Measurements from ENCODE around the gene MAK.
"Not testable (repeated sequence)": the region's sequence is repeated elsewhere in the genome, so short reads cannot be mapped to it uniquely, and the experiment has no call there.

The MAK gene

GRCh38 chr6:10854922-10855632, 16.7 kb upstream of the MAK start:
- no peak for DNase-seq (ENCODE audit: low read depth, low spot score)

DNA sequence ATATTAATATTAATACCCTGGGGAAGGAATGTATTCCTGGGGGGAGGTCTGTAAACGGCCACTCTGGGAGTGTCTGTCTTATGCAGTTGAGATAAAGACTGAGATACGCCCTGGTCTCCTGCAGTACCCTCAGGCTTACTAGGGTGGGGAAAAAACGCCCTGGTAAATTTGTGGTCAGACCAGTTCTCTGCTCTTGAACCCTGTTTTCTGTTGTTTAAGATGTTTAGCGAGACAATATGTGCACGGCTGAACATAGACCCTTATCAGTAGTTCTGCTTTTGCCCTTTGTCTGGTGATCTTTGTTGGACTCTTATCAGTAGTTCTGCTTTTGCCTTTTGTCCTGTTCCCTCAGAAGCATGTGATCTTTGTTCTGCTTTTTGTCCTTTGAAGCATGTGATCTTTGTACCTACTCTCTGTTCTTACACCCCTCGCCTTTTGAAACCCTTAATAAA, 15.5 kb upstream of the MAK start:
- DNase-seq (ENCODE audit: low read depth, low spot score): not testable (repeated sequence)

- DNase-seq (ENCODE audit: low read depth, low spot score): no peak
Measured at GRCh38 chr6:10852361-10852960, 14.1 kb upstream of the MAK start.

- DNase-seq (ENCODE audit: low read depth, low spot score): no peak
Measured at GRCh38 chr6:10850728-10851127, 12.4 kb upstream of the MAK start.

DNA sequence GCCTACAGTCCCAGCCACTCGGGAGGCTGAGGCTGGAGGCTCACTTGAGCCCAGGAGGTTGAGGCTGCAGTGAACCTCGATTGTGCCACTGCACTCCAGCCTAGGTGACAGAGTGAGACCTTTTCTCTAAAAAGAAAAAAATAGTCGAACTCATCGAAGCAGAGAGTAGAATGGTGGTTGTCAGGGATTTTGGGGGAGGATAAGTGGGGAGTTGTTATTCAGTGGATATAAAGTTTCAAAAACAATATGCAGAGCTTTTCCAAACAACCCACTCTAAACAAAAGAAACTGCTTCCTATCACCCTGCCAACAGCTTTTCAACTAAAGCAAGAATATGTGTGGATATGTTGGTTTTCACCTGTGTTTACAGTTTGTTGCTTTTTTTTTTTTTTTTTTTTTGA, 11.6 kb upstream of the MAK start:
- DNase-seq (ENCODE audit: low read depth, low spot score): no peak

DNA sequence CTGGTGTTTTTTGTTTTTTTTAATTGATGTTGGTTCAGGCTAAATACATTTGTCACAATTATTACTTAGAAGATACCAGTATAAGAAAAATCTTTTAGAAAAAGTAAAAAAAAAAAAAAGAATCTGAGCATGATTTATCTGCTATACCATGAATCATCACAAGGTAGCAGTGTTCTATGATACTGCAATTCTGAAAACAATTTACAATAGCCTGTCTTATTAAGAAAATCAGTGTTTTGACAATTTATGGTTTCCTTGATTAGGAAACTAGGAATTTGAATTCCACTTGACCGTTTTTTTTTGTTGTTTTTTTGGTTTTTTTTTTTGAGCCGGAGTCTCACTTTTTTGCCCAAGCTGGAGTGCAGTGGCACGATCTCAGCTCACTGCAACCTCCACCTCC, 9.3 kb upstream of the MAK start:
- no peak for DNase-seq (ENCODE audit: low read depth, low spot score)

- DNase-seq (ENCODE audit: low read depth, low spot score): no peak
Measured at GRCh38 chr6:10843554-10843953, 5.2 kb upstream of the MAK start.

DNA sequence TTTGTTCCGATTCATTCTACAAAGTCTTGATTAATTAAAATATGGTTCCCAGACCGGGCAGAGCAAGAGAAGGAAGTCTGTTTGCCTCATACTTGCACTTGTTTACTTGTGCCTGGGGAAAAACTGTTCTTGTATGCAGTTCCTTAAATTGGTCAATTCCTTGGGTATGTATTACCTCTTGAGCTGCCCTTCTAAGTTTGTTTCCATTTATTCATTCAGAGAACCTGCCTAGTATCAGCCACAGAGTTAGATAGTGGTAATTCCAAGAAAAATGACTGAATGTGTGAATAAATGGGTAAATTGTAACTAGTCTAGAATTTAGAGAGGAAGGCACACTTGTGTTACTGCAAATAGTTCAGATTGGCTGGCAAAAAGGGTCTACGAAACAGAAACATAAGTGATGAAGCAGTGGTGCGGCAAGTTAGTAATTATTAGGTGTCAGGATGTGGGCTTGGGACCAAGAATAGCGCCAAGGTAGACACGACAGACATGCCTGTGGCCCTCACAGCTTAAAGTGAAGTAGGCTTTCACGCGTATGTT, 525 bp upstream of the MAK start:
- no peak for DNase-seq (ENCODE audit: low read depth, low spot score)

GRCh38 chr6:10837622-10837994, 731 bp downstream of the MAK start:
- DNase-seq (ENCODE audit: low read depth, low spot score): no peak

- no peak for DNase-seq (ENCODE audit: low read depth, low spot score)
Measured at GRCh38 chr6:10837009-10837621, 1.2 kb downstream of the MAK start.

DNA sequence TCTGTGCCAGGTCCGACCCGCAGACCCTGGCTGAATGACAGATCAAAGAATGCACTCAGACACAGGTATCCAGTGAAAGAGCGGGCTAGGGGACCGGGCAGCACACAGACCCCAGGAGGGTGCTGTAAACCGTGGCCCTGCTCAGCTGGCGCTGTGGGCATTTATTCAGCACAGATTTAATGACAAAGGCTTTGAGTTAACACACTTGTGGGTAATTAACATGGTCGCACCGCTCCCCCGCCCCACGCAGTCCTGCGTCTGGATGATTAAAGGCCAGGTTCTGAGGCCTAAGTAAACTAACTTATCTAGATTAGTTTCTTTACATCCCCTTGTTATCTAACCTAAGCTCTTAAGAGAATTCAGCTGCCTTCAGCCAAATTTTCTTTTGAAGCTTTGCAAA, 3.5 kb downstream of the MAK start:
- no peak for DNase-seq (ENCODE audit: low read depth, low spot score)

GRCh38 chr6:10831609-10832008, 6.7 kb downstream of the MAK start:
- no peak for DNase-seq (ENCODE audit: low read depth, low spot score)

- no peak for DNase-seq (ENCODE audit: low read depth, low spot score)
Measured at GRCh38 chr6:10824819-10825218, 13.5 kb downstream of the MAK start.

- no peak for DNase-seq (ENCODE audit: low read depth, low spot score)
Measured at GRCh38 chr6:10824297-10824696, 14.0 kb downstream of the MAK start.

DNA sequence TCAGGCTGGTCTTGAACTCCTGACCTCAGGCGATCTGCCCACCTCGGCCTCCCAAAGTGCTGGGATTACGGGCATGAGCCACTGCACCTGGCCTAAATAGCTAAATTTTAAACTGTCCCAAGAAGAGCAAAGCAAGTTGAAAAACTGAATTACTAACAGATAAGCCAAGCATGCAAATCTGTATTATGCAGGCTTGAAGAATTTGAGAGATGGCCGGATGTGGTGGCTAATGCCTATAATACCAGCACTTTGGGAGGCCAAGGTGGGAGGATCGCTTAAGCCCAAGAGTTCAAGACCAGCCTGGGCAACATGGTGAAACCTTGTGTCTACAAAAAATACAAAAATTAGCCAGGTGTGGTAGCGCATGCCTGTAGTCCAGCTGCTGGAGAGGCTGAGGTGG, 24.2 kb downstream of the MAK start:
- DNase-seq (ENCODE audit: low read depth, low spot score): not testable (repeated sequence)

DNA sequence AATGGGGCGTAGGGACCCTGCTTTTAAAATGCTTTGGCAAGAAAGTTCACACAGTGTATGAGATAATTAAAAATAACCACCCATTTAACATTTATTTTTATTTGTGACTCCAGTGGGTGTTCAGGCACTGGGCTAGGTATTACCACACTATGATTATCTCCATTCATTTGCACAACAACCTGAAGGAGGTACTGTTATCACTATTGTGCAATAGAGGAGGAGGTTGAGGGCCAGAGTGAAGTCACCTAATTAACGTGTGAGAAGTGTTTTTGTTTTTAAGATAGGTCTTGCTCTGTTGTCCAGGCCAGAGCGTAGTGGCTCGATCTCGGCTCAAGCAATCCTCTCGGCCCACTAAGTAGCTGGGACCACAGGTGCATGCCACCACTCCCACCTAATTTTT, 29.2 kb downstream of the MAK start:
- DNase-seq (ENCODE audit: low read depth, low spot score): no peak

- no peak for DNase-seq (ENCODE audit: low read depth, low spot score)
Measured at GRCh38 chr6:10808376-10808775, 30.0 kb downstream of the MAK start.

GRCh38 chr6:10801224-10801848, 37.0 kb downstream of the MAK start:
- DNase-seq (ENCODE audit: low read depth, low spot score): no peak

DNA sequence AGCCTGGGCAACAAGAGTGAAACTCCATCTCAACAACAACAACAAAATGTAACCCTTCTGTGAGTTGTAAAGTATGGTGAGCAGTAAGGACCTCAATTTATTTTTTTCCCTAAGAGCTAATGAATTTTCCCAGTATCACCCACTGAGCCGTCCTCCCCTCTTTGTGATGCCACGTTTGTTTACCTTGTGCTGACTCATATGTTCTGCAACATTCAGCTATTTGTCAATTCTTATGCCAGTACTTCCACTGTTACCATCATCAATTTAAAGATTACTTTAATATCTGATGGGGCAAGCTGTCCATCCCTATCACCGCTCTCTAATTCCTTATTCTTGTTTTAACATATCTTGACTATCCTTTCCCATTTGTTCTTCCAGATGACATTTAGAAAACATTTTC, 37.5 kb downstream of the MAK start:
- DNase-seq (ENCODE audit: low read depth, low spot score): no peak

GRCh38 chr6:10794239-10794638, 44.1 kb downstream of the MAK start:
- no peak for DNase-seq (ENCODE audit: low read depth, low spot score)

DNA sequence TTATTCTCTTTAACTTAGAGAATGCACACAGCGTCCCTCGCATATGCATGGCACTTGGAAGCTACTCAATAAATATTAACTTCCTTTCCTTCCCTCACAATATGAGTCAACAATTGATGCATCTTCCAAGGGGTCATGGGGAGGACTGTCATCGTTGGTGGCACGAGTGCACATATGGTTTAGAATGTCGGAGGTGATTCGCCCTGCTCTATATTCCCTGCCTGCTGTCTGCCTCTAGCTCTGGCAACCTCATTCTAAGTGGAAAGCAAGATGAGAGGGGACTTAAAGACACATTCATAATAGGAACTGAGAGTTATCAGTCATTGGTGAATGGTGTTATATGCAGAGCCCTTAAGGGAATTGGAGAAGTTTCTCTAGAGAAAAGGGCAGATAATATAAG, 44.6 kb downstream of the MAK start:
- DNase-seq (ENCODE audit: low read depth, low spot score): no peak

DNA sequence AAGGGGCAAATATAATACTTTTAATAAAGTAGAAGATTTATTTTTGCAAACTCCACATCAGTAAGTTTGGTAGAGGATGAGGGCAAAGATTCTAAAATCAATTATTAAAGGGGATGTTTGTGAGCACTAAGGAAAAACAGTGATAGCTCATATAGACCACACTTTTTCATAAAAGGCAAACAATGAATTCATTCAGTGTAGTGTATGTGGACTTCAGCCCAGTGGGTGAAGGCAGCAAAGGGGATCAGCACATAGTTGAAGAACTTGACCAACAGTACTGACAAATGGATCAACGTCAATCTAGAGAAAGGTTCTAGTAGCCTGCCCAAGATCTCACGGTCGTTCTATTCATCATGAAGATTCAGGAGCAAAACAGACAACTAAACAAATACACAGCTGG, 45.3 kb downstream of the MAK start:
- DNase-seq (ENCODE audit: low read depth, low spot score): no peak

GRCh38 chr6:10792101-10792500, 46.2 kb downstream of the MAK start:
- no peak for DNase-seq (ENCODE audit: low read depth, low spot score)
